Measurements from ENCODE around the gene HORMAD2.

GRCh38 chr22:30092686-30093085, 12.4 kb downstream of the HORMAD2 start:
- TF ChIP-seq CTCF (IDR thresholded peaks at IDR 0.05 in 2 of 3, conservative IDR thresholded peaks at IDR 0.05 in 1 of 3; ENCODE audit: insufficient read depth in 2 of 3, low read depth in 1 of 3, low read length in 3 of 3), result no peak
- no peak for TF ChIP-seq ZBTB17 (CRISPR knock-in tag; IDR thresholded peaks at IDR 0.05)
